Activated CD8-positive, alpha-beta memory T cell treated with anti-CD3 and anti-CD28 coated beads for 1 hour (primary cell): ENCODE measurements around the gene RYR2.
"Not testable (repeated sequence)": the region's sequence is repeated elsewhere in the genome, so short reads cannot be mapped to it uniquely, and the experiment has no call there.

Experiments
- DNase-seq, 2 donors: peaks; one replicate each; pipeline ENCODE4 v3.0.0-alpha.2; 2020; ENCODE audit warnings: low read depth in 1 of 2; ENCODE audit errors: extremely low read depth in 1 of 2

The RYR2 gene

GRCh38 chr1:237138551-237138950 is 96.6 kb downstream of the RYR2 start:
- no peak for DNase-seq

- DNase-seq = no peak
Measured at GRCh38 chr1:237139732-237140131, 97.7 kb downstream of the RYR2 start.

GRCh38 chr1:237140986-237141385 is 99.0 kb downstream of the RYR2 start:
- no peak for DNase-seq

- no peak for DNase-seq
Measured at GRCh38 chr1:237141502-237141901, 99.5 kb downstream of the RYR2 start.

- no peak for DNase-seq
Measured at GRCh38 chr1:237145379-237146135, 103.6 kb downstream of the RYR2 start.

GRCh38 chr1:237146241-237146640 is 104.3 kb downstream of the RYR2 start:
- DNase-seq = no peak

GRCh38 chr1:237149857-237150256 is 107.9 kb downstream of the RYR2 start:
- DNase-seq = no peak

- not testable (repeated sequence) for DNase-seq
Measured at GRCh38 chr1:237151979-237152378, 110.0 kb downstream of the RYR2 start.

GRCh38 chr1:237152506-237153335 is 110.7 kb downstream of the RYR2 start:
- DNase-seq = no peak

- DNase-seq = no peak
Measured at GRCh38 chr1:237154157-237154556, 112.2 kb downstream of the RYR2 start.

- no peak for DNase-seq
Measured at GRCh38 chr1:237164406-237165352, 122.7 kb downstream of the RYR2 start.

- no peak for DNase-seq
Measured at GRCh38 chr1:237166086-237166485, 124.1 kb downstream of the RYR2 start.

- no peak for DNase-seq
Measured at GRCh38 chr1:237166593-237167101, 124.7 kb downstream of the RYR2 start.

- no peak for DNase-seq
Measured at GRCh38 chr1:237170149-237170548, 128.2 kb downstream of the RYR2 start.

GRCh38 chr1:237171454-237172117 is 129.6 kb downstream of the RYR2 start:
- no peak for DNase-seq

GRCh38 chr1:237172118-237172485 is 130.1 kb downstream of the RYR2 start:
- DNase-seq = no peak

GRCh38 chr1:237179503-237179902 is 137.5 kb downstream of the RYR2 start:
- DNase-seq = no peak

GRCh38 chr1:237180256-237180655 is 138.3 kb downstream of the RYR2 start:
- no peak for DNase-seq

GRCh38 chr1:237181743-237182317 is 139.8 kb downstream of the RYR2 start:
- no peak for DNase-seq

GRCh38 chr1:237183963-237184540 is 142.1 kb downstream of the RYR2 start:
- DNase-seq = no peak
